Tibial nerve (tissue), 4 donors: ENCODE measurements around the gene MCOLN2. TPM values are rescaled to one million over a fixed set of nuclear protein-coding genes. Genes with fewer than 3 reads are reported as not detected.

Source experiments
- DNase-seq, 2 donors: peaks; one replicate each; pipeline ENCODE4 v3.0.0-alpha.2; 2019; ENCODE audit warnings: low spot score in 2 of 2
- H3K27ac ChIP-seq, 4 donors: fragments of 200-600 bp; sonication (generic) in 3 of 4; one replicate each; pipeline ENCODE4 v1.5.1; 2017 to 2019; ENCODE audit warnings: mild to moderate bottlenecking in 1 of 4
- H3K27me3 ChIP-seq, 2 donors: fragments of 200-600 bp; sonication (generic) in 1 of 2; one replicate each; pipeline versions ENCODE4 v1.5.1 to v1.6.0; 2017 to 2019
- H3K36me3 ChIP-seq, 3 donors: fragments of 200-600 bp; sonication (generic); one replicate each; pipeline ENCODE4 v1.5.1; 2018 to 2019
- H3K4me1 ChIP-seq, 4 donors: fragments of 200-600 bp; sonication (generic) in 3 of 4; one replicate each; pipeline ENCODE4 v1.5.1; 2017 to 2019
- H3K4me3 ChIP-seq, 4 donors: fragments of 200-600 bp; sonication (generic) in 3 of 4; one replicate each; pipeline ENCODE4 v1.5.1; 2017 to 2019; ENCODE audit warnings: mild to moderate bottlenecking in 1 of 4, moderate library complexity in 1 of 4
- H3K9me3 ChIP-seq, 4 donors: fragments of 200-600 bp; sonication (generic) in 3 of 4; one replicate each; pipeline ENCODE4 v1.5.1; 2017 to 2019
- CTCF ChIP-seq, 5 experiments: fragments of 200-600 bp in 3 of 5; fragments of 450-650 bp in 2 of 5; sonication (generic) in 3 of 5; IDR thresholded peaks; one replicate each; pipeline ENCODE4 v1.5.1; 2016 to 2019; ENCODE audit warnings: antibody characterized with exemption in 5 of 5, mild to moderate bottlenecking in 3 of 5, moderate library complexity in 2 of 5
- EP300 ChIP-seq, 2 donors: sonication (generic); formaldehyde crosslinking; IDR thresholded peaks; one replicate each; pipeline ENCODE4 v1.6.1; 2017; ENCODE audit warnings: antibody characterized with exemption in 2 of 2, mild to moderate bottlenecking in 1 of 2
- POLR2A ChIP-seq, 2 donors: fragments of 450-650 bp; IDR thresholded peaks; one replicate each; pipeline ENCODE4 v1.6.1; 2017; ENCODE audit warnings: antibody characterized with exemption in 2 of 2, mild to moderate bottlenecking in 2 of 2, moderate library complexity in 2 of 2
- WGBS, 2 donors: methylation state at CpG; one replicate each; pipeline ENCODE4 v1.1.5; 2018; 5-methylcytosine and 5-hydroxymethylcytosine counted together
- total RNA-seq, 4 donors: library from RNA; depleted of rRNA; stranded (reverse); fragments of >200 nt; gene quantifications; one replicate each; pipeline ENCODE4 v1.1.0, GENCODE V29; 2016

Gene MCOLN2
- total RNA-seq, 4 donors from 2014 or later, result 8.2 to 12.2 (median 9.8) TPM

GRCh38 chr1:84877592-84877991, 119.3 kb downstream of the MCOLN2 start:
- no peak for TF ChIP-seq CTCF (IDR thresholded peaks at IDR 0.05)
- TF ChIP-seq POLR2A (IDR thresholded peaks at IDR 0.05), result no peak
- TF ChIP-seq EP300 (IDR thresholded peaks at IDR 0.05), result no peak
- Histone ChIP-seq H3K4me3 (no peak overlapping the region), H3K27ac (no peak overlapping the region), H3K9me3 (peaks cover 0 to 5% (median 0%) of the 10 kb centered on the region in 4 donors), H3K27me3 (no peaks in the 10 kb centered on the region), H3K4me1 (no peaks in the 10 kb centered on the region), H3K36me3 (no peaks in the 10 kb centered on the region)
- no peak for DNase-seq
- WGBS, 2 donors, result 79 to 83% methylated on average over 4 of the region's 4 CpGs

- 91 to 94% methylated on average over 5 of the region's 5 CpGs for WGBS, 2 donors
Observed at GRCh38 chr1:84876353-84876752, 120.6 kb downstream of the MCOLN2 start.

More at GRCh38 chr1:84876353-84876752, 120.6 kb downstream of the MCOLN2 start:
- no peaks in the 10 kb centered on the region for H3K36me3 ChIP-seq
- no peak for DNase-seq
- no peak overlapping the region for H3K27ac ChIP-seq
- no peaks in the 10 kb centered on the region for H3K4me1 ChIP-seq
- H3K4me3 ChIP-seq, result no peak overlapping the region
- no peaks in the 10 kb centered on the region for H3K9me3 ChIP-seq
- no peaks in the 10 kb centered on the region for H3K27me3 ChIP-seq
- TF ChIP-seq EP300 (IDR thresholded peaks at IDR 0.05) (no peak), CTCF (IDR thresholded peaks at IDR 0.05) (no peak), POLR2A (IDR thresholded peaks at IDR 0.05) (no peak)

Other genes starting within 250 kb of the MCOLN2 start
- gene LPAR3, start 103.9 kb downstream of the MCOLN2 start, total RNA-seq, result 1 to 10 TPM in 1 of 4 donors, not detected in 3; 1.5 TPM
- gene MCOLN3, start 51.4 kb upstream of the MCOLN2 start, total RNA-seq, result 10 to 100 TPM in 2 of 4 donors, 1 to 10 TPM in 2; 6.5 to 12.9 (median 8.6) TPM
- gene SYDE2, start 203.9 kb upstream of the MCOLN2 start, total RNA-seq, result 10 to 100 TPM; 10.5 to 12.9 (median 11.1) TPM